Activated naive CD4-positive, alpha-beta T cell treated with anti-CD3 and anti-CD28 coated beads, Interleukin-2, amount 10 ng/mL, durations not matched to agents 7 days and 5 days (primary cell): ENCODE measurements around the gene SF1.
A peak's percentile ranks its signal among the peaks of the same experiment; 100 is the strongest.

Source experiments
- CTCF ChIA-PET: fragments of 350-600 bp; sonication (Branson Sonifier 250); formaldehyde crosslinking; loops from one replicate; lab custom pipeline; 2021; ENCODE audit warnings: antibody characterized with exemption; lab: Charles Lee
- DNase-seq: peaks from one replicate; pipeline ENCODE4 v3.0.0-alpha.2; 2020
- H3K27ac Mint-ChIP-seq: one replicate; pipeline ENCODE4 v1.8.0; 2021; ENCODE audit warnings: mild to moderate bottlenecking, moderate library complexity, mixed read lengths
- H3K27me3 Mint-ChIP-seq: one replicate; pipeline ENCODE4 v1.8.0; 2021; ENCODE audit warnings: mild to moderate bottlenecking, mixed read lengths
- H3K36me3 Mint-ChIP-seq: one replicate; pipeline ENCODE4 v1.8.0; 2021; ENCODE audit warnings: mixed read lengths
- H3K4me1 Mint-ChIP-seq: one replicate; pipeline ENCODE4 v1.8.0; 2021; ENCODE audit warnings: mixed read lengths
- H3K4me3 Mint-ChIP-seq: one replicate; pipeline ENCODE4 v1.8.0; 2021; ENCODE audit warnings: mild to moderate bottlenecking, moderate library complexity, mixed read lengths
- H3K9me3 Mint-ChIP-seq: one replicate; pipeline ENCODE4 v1.8.0; 2021; ENCODE audit warnings: mixed read lengths

Gene SF1

GRCh38 chr11:64747961-64748665 lies 30.2 kb downstream of the SF1 start:
- CTCF ChIA-PET = interaction anchor here (1.0 to 13.4 kb wide), 2 partner anchors 18 to 30 kb away, joined by 3 to 208 read pairs; partner anchors contain the start of genes PYGM and SF1
- peaks cover 33% of the 10 kb centered on the region for H3K36me3 Mint-ChIP-seq
- peak overlapping the region; percentile 78 for H3K27ac Mint-ChIP-seq
- DNase-seq = no peak
- no peaks in the 10 kb centered on the region for H3K9me3 Mint-ChIP-seq
- no peak overlapping the region for H3K4me3 Mint-ChIP-seq
- peaks cover 4% of the 10 kb centered on the region for H3K27me3 Mint-ChIP-seq
- H3K4me1 Mint-ChIP-seq = peaks cover 58% of the 10 kb centered on the region

- H3K4me1 Mint-ChIP-seq = peaks cover 53% of the 10 kb centered on the region
- H3K4me3 Mint-ChIP-seq = peak overlapping the region; percentile 35
- H3K27ac Mint-ChIP-seq = peak overlapping the region; percentile 78
Observed at GRCh38 chr11:64746486-64746885, 31.9 kb downstream of the SF1 start.

GRCh38 chr11:64745521-64746328 lies 32.6 kb downstream of the SF1 start:
- Mint-ChIP-seq H3K4me3 (peak overlapping the region; percentile 98), H3K36me3 (peaks cover 28% of the 10 kb centered on the region), H3K4me1 (peaks cover 53% of the 10 kb centered on the region), H3K9me3 (no peaks in the 10 kb centered on the region), H3K27me3 (peaks cover 4% of the 10 kb centered on the region), H3K27ac (peak overlapping the region; percentile 98)
- CTCF ChIA-PET = interaction anchor here (1.4 to 13.4 kb wide), 4 partner anchors 20 to 98 kb away, joined by 4 to 208 read pairs (median 24); partner anchors contain the start of genes CDC42BPG, PYGM and SF1
- peak; percentile 88 for DNase-seq

More at GRCh38 chr11:64746486-64746885, 31.9 kb downstream of the SF1 start:
- no peak for DNase-seq
- CTCF ChIA-PET = interaction anchor here (13.4 kb wide), 1 partner anchor 19 kb away, joined by 208 read pairs; the partner anchor contains the start of gene PYGM
- Mint-ChIP-seq H3K36me3 (peaks cover 25% of the 10 kb centered on the region), H3K9me3 (no peaks in the 10 kb centered on the region), H3K27me3 (peaks cover 4% of the 10 kb centered on the region)

GRCh38 chr11:64745189-64745520 lies 33.2 kb downstream of the SF1 start:
- Mint-ChIP-seq H3K9me3 (no peaks in the 10 kb centered on the region), H3K4me3 (peak overlapping the region; percentile 98), H3K4me1 (peaks cover 53% of the 10 kb centered on the region), H3K27me3 (peaks cover 4% of the 10 kb centered on the region), H3K27ac (peak overlapping the region; percentile 98), H3K36me3 (peaks cover 27% of the 10 kb centered on the region)
- peak; percentile 94 for DNase-seq
- CTCF ChIA-PET = interaction anchor here (1.4 to 13.4 kb wide), 5 partner anchors 12 to 99 kb away, joined by 4 to 208 read pairs (median 9); partner anchors contain the start of genes CDC42BPG, PYGM and SF1

- Mint-ChIP-seq H3K4me3 (peak overlapping the region; percentile 98), H3K27ac (peak overlapping the region; percentile 98), H3K9me3 (no peaks in the 10 kb centered on the region), H3K36me3 (peaks cover 29% of the 10 kb centered on the region), H3K4me1 (peaks cover 50% of the 10 kb centered on the region), H3K27me3 (peaks cover 4% of the 10 kb centered on the region)
- peak; percentile 63 for DNase-seq
- CTCF ChIA-PET = interaction anchor here (0.8 to 13.4 kb wide), 11 partner anchors 10 to 495 kb away, joined by 3 to 208 read pairs (median 6); partner anchors contain the start of genes CDC42BPG, PYGM and SF1
Observed at GRCh38 chr11:64744544-64745188, 33.7 kb downstream of the SF1 start.

GRCh38 chr11:64743591-64744543 lies 34.5 kb downstream of the SF1 start, which contains the start of gene RASGRP2:
Gene RASGRP2 (minus strand): TSS chr11:64744142. CDS start chr11:64742866, 1,276 bp downstream.
- CTCF ChIA-PET = interaction anchor here (0.8 to 13.4 kb wide), 13 partner anchors 10 to 494 kb away, joined by 3 to 208 read pairs (median 4); partner anchors contain the start of genes CDC42BPG, PYGM and SF1
- peak; percentile 93 for DNase-seq
- Mint-ChIP-seq H3K27ac (peak within 1 kb of the TSS; percentile 97), H3K36me3 (peaks cover 35% of the 10 kb centered on the region), H3K4me3 (peak within 1 kb of the TSS; percentile 98), H3K4me1 (peaks cover 54% of the 10 kb centered on the region), H3K27me3 (peaks cover 4% of the 10 kb centered on the region), H3K9me3 (no peaks in the 10 kb centered on the region)

GRCh38 chr11:64742889-64743590 lies 35.3 kb downstream of the SF1 start:
- H3K4me3 Mint-ChIP-seq = peak overlapping the region; percentile 96
- H3K27ac Mint-ChIP-seq = no peak overlapping the region

GRCh38 chr11:64742087-64742888 lies 36.1 kb downstream of the SF1 start:
- H3K4me3 Mint-ChIP-seq = peak overlapping the region; percentile 96
- peaks cover 38% of the 10 kb centered on the region for H3K36me3 Mint-ChIP-seq
- H3K4me1 Mint-ChIP-seq = peaks cover 48% of the 10 kb centered on the region
- peak overlapping the region; percentile 14 for H3K27ac Mint-ChIP-seq
- CTCF ChIA-PET = interaction anchor here (1.2 to 13.4 kb wide), 6 partner anchors 24 to 102 kb away, joined by 3 to 208 read pairs (median 18); partner anchors contain the start of genes CDC42BPG, PYGM and SF1
- no peaks in the 10 kb centered on the region for H3K9me3 Mint-ChIP-seq
- peaks cover 4% of the 10 kb centered on the region for H3K27me3 Mint-ChIP-seq
- DNase-seq = peak; percentile 62

More at GRCh38 chr11:64742889-64743590, 35.3 kb downstream of the SF1 start:
- H3K36me3 Mint-ChIP-seq = peaks cover 36% of the 10 kb centered on the region
- CTCF ChIA-PET = interaction anchor here (1.2 to 13.4 kb wide), 9 partner anchors 9 to 103 kb away, joined by 3 to 208 read pairs (median 9); partner anchors contain the start of genes CDC42BPG, PYGM and SF1
- H3K27me3 Mint-ChIP-seq = peaks cover 4% of the 10 kb centered on the region
- H3K9me3 Mint-ChIP-seq = no peaks in the 10 kb centered on the region
- H3K4me1 Mint-ChIP-seq = peaks cover 53% of the 10 kb centered on the region
- DNase-seq = peak; percentile 81

GRCh38 chr11:64741375-64742086 lies 36.8 kb downstream of the SF1 start:
- Mint-ChIP-seq H3K4me3 (peak overlapping the region; percentile 96), H3K27me3 (peaks cover 4% of the 10 kb centered on the region), H3K27ac (no peak overlapping the region), H3K9me3 (no peaks in the 10 kb centered on the region), H3K36me3 (peaks cover 44% of the 10 kb centered on the region), H3K4me1 (peaks cover 42% of the 10 kb centered on the region)
- CTCF ChIA-PET = interaction anchor here (1.1 to 13.4 kb wide), 4 partner anchors 16 to 52 kb away, joined by 3 to 208 read pairs (median 33); partner anchors contain the start of genes PYGM and SF1
- no peak for DNase-seq

GRCh38 chr11:64739871-64740270 lies 38.5 kb downstream of the SF1 start:
- no peak overlapping the region for H3K4me3 Mint-ChIP-seq
- H3K27me3 Mint-ChIP-seq = no peaks in the 10 kb centered on the region
- peaks cover 54% of the 10 kb centered on the region for H3K36me3 Mint-ChIP-seq
- peak overlapping the region; percentile 12 for H3K27ac Mint-ChIP-seq
- H3K9me3 Mint-ChIP-seq = no peaks in the 10 kb centered on the region
- no peak for DNase-seq
- CTCF ChIA-PET = interaction anchor here (0.6 to 13.4 kb wide), 5 partner anchors 18 to 1655 kb away, joined by 3 to 208 read pairs (median 3); partner anchors contain the start of gene PYGM
- H3K4me1 Mint-ChIP-seq = peaks cover 37% of the 10 kb centered on the region

GRCh38 chr11:64736654-64737053 lies 41.7 kb downstream of the SF1 start:
- no peak overlapping the region for H3K4me3 Mint-ChIP-seq
- CTCF ChIA-PET = interaction anchor here (0.5 to 1.1 kb wide), 4 partner anchors 28 to 87 kb away, joined by 3 read pairs; no protein-coding TSS in a partner anchor
- no peaks in the 10 kb centered on the region for H3K9me3 Mint-ChIP-seq
- no peaks in the 10 kb centered on the region for H3K27me3 Mint-ChIP-seq
- no peak for DNase-seq
- peaks cover 38% of the 10 kb centered on the region for H3K4me1 Mint-ChIP-seq
- H3K27ac Mint-ChIP-seq = no peak overlapping the region
- H3K36me3 Mint-ChIP-seq = peaks cover 65% of the 10 kb centered on the region
